Colonic mucosa (tissue), 4 donors: ENCODE measurements around the gene FADS1. TPM values are rescaled to one million over a fixed set of nuclear protein-coding genes. Genes with fewer than 3 reads are reported as not detected.

Source experiments
- DNase-seq: peaks from one replicate; pipeline ENCODE4 v3.0.0-alpha.2; 2020
- H3K27ac ChIP-seq: fragments of 200-600 bp; one replicate; pipeline ENCODE4 v1.8.0; 2021
- H3K27me3 ChIP-seq: fragments of 200-600 bp; one replicate; pipeline ENCODE4 v1.8.0; 2021
- H3K36me3 ChIP-seq: fragments of 200-600 bp; one replicate; pipeline ENCODE4 v1.8.0; 2021
- H3K4me1 ChIP-seq: fragments of 200-600 bp; one replicate; pipeline ENCODE4 v1.8.0; 2021; ENCODE audit warnings: mild to moderate bottlenecking
- H3K4me3 ChIP-seq: fragments of 200-600 bp; one replicate; pipeline ENCODE4 v1.8.0; 2021
- H3K9ac ChIP-seq, 2 donors: one replicate each; pipeline ENCODE4 v1.7.0; 2013; ENCODE audit warnings: control low read depth in 2 of 2, low read depth in 2 of 2, low read length in 2 of 2
- H3K9me3 ChIP-seq: fragments of 200-600 bp; one replicate; pipeline ENCODE4 v1.8.0; 2021
- CTCF ChIP-seq: fragments of 200-600 bp; IDR thresholded peaks from one replicate; pipeline ENCODE4 v1.8.0; 2022; ENCODE audit warnings: antibody characterized with exemption, mild to moderate bottlenecking
- intact Hi-C: fragments of 100-400 bp; cut with DNase I; formaldehyde crosslinking; loops from one replicate; pipeline ENCODE4 v1.14.1; 2022
- total RNA-seq, 2 donors: library from RNA; stranded (reverse); fragmentation: NEBNext Ultra II Directional in 1 of 2; extraction: Animal tissue kit (Norgen Biotek cat#: 25700) in 1 of 2; gene quantifications; one replicate each; pipeline ENCODE4 v1.2.1, GENCODE V29; 2021
- donor health status: healthy.
- donor health status: DM: no; HTN: no; CAD: no.
- donor health status: DM: no; HTN: no; CAD: no.

The FADS1 gene
- total RNA-seq, 2 donors from 2014 or later = 6.9 to 17.4 TPM

- no peak overlapping the region for H3K9ac ChIP-seq
- H3K27me3 ChIP-seq = no peaks in the 10 kb centered on the region
- H3K4me1 ChIP-seq = no peaks in the 10 kb centered on the region
- H3K4me3 ChIP-seq = no peak overlapping the region
- no peaks in the 10 kb centered on the region for H3K9me3 ChIP-seq
- no peak for DNase-seq
- no peak overlapping the region for H3K27ac ChIP-seq
- TF ChIP-seq CTCF = no peak
- intact Hi-C loops = no loop called here
- peaks cover 3% of the 10 kb centered on the region for H3K36me3 ChIP-seq
Observed at GRCh38 chr11:61782841-61783240, 34.0 kb downstream of the FADS1 start.

- no peaks in the 10 kb centered on the region for H3K9me3 ChIP-seq
- no peak overlapping the region for H3K27ac ChIP-seq
- H3K4me1 ChIP-seq = no peaks in the 10 kb centered on the region
- no peak overlapping the region for H3K9ac ChIP-seq
- TF ChIP-seq CTCF = no peak
- H3K4me3 ChIP-seq = no peak overlapping the region
- H3K36me3 ChIP-seq = peaks cover 3% of the 10 kb centered on the region
- intact Hi-C loops = no loop called here
- no peak for DNase-seq
- no peaks in the 10 kb centered on the region for H3K27me3 ChIP-seq
Observed at GRCh38 chr11:61782299-61782698, 34.5 kb downstream of the FADS1 start.

GRCh38 chr11:61781585-61781984 is 35.2 kb downstream of the FADS1 start:
- no peaks in the 10 kb centered on the region for H3K4me1 ChIP-seq
- H3K9me3 ChIP-seq = no peaks in the 10 kb centered on the region
- H3K27me3 ChIP-seq = no peaks in the 10 kb centered on the region
- no peak overlapping the region for H3K27ac ChIP-seq
- H3K4me3 ChIP-seq = no peak overlapping the region
- peaks cover 3% of the 10 kb centered on the region for H3K36me3 ChIP-seq
- no peak for TF ChIP-seq CTCF
- intact Hi-C loops = no loop called here
- no peak for DNase-seq
- no peak overlapping the region for H3K9ac ChIP-seq

GRCh38 chr11:61780581-61781162 is 36.1 kb downstream of the FADS1 start:
- H3K4me3 ChIP-seq = no peak overlapping the region
- H3K27ac ChIP-seq = no peak overlapping the region
- H3K4me1 ChIP-seq = no peaks in the 10 kb centered on the region
- H3K36me3 ChIP-seq = no peaks in the 10 kb centered on the region
- intact Hi-C loops = no loop called here
- no peak for DNase-seq
- no peaks in the 10 kb centered on the region for H3K27me3 ChIP-seq
- no peaks in the 10 kb centered on the region for H3K9me3 ChIP-seq
- H3K9ac ChIP-seq = no peak overlapping the region
- no peak for TF ChIP-seq CTCF

GRCh38 chr11:61779666-61780525 is 36.9 kb downstream of the FADS1 start:
- no peaks in the 10 kb centered on the region for H3K36me3 ChIP-seq
- no peak for DNase-seq
- TF ChIP-seq CTCF = no peak
- no peak overlapping the region for H3K27ac ChIP-seq
- intact Hi-C loops = no loop called here
- H3K4me3 ChIP-seq = no peak overlapping the region
- no peak overlapping the region for H3K9ac ChIP-seq
- H3K27me3 ChIP-seq = no peaks in the 10 kb centered on the region
- no peaks in the 10 kb centered on the region for H3K9me3 ChIP-seq
- H3K4me1 ChIP-seq = no peaks in the 10 kb centered on the region
